Measurements from ENCODE around the gene PDE3B.

- TF ChIP-seq CTCF (IDR thresholded peaks at IDR 0.05 in 2 of 3, conservative IDR thresholded peaks at IDR 0.05 in 1 of 3; ENCODE audit: borderline replicate concordance in 1 of 3, insufficient read depth in 1 of 3, low read depth in 2 of 3, low read length in 2 of 3): no peak
- no peak for TF ChIP-seq POLR2AphosphoS5 (IDR thresholded peaks at IDR 0.05; ENCODE audit: low read depth, low read length)
- TF ChIP-seq POLR2A (IDR thresholded peaks at IDR 0.05; ENCODE audit: borderline replicate concordance, extremely low read depth, insufficient read depth, insufficient read length): no peak
- no peak for TF ChIP-seq EZH2phosphoT487 (IDR thresholded peaks at IDR 0.05; ENCODE audit: borderline replicate concordance)
- TF ChIP-seq FOSL1 (IDR thresholded peaks at IDR 0.05; ENCODE audit: low read depth): no peak
- no peak for TF ChIP-seq YY1 (IDR thresholded peaks at IDR 0.05; ENCODE audit: extremely low read depth, insufficient replicate concordance, low read depth, low read length)
- TF ChIP-seq RAD21 (IDR thresholded peaks at IDR 0.05; ENCODE audit: low read depth): no peak
- TF ChIP-seq EZH2 (IDR thresholded peaks at IDR 0.05): no peak
- TF ChIP-seq EGR1 (IDR thresholded peaks at IDR 0.05; ENCODE audit: low read depth): no peak
- no peak for TF ChIP-seq TCF7L2 (IDR thresholded peaks at IDR 0.05; ENCODE audit: borderline replicate concordance, extremely low read depth, insufficient read depth, insufficient read length)
- no peak for TF ChIP-seq CEBPB (IDR thresholded peaks at IDR 0.05; ENCODE audit: low read depth)
- no peak for TF ChIP-seq SP1 (IDR thresholded peaks at IDR 0.05; ENCODE audit: low read depth)
- no peak for TF ChIP-seq REST (IDR thresholded peaks at IDR 0.05; ENCODE audit: low read depth)
- no peak for TF ChIP-seq SIN3A (IDR thresholded peaks at IDR 0.05; ENCODE audit: low read depth)
Measured at GRCh38 chr11:14793546-14793945, 149.9 kb downstream of the PDE3B start.
